Glutamatergic neuron (in vitro differentiated cells): ENCODE measurements around the gene TRMT10B. TPM values are rescaled to one million over a fixed set of nuclear protein-coding genes. Genes with fewer than 3 reads are reported as not detected.
"Not testable (repeated sequence)": the region's sequence is repeated elsewhere in the genome, so short reads cannot be mapped to it uniquely, and the experiment has no call there.

ENCODE experiments used
- DNase-seq: peaks from one replicate; pipeline ENCODE4 v3.0.0; 2022
- H3K27ac Mint-ChIP-seq: one replicate; pipeline ENCODE4 v1.8.0; 2020; ENCODE audit warnings: mild to moderate bottlenecking, mixed read lengths, inconsistent platforms; ENCODE audit not compliant: unreplicated experiment
- H3K27me3 Mint-ChIP-seq: one replicate; pipeline ENCODE4 v1.8.0; 2020; ENCODE audit warnings: mild to moderate bottlenecking, moderate library complexity, mixed read lengths, inconsistent platforms; ENCODE audit not compliant: unreplicated experiment
- H3K36me3 Mint-ChIP-seq: one replicate; pipeline ENCODE4 v1.8.0; 2020; ENCODE audit warnings: mild to moderate bottlenecking, mixed read lengths, inconsistent platforms; ENCODE audit not compliant: unreplicated experiment
- H3K4me1 Mint-ChIP-seq: one replicate; pipeline ENCODE4 v1.8.0; 2020; ENCODE audit warnings: mild to moderate bottlenecking, low read depth, mixed read lengths, inconsistent platforms; ENCODE audit not compliant: unreplicated experiment
- H3K4me3 Mint-ChIP-seq: one replicate; pipeline ENCODE4 v1.8.0; 2020; ENCODE audit warnings: mild to moderate bottlenecking, mixed read lengths, inconsistent platforms; ENCODE audit not compliant: unreplicated experiment
- H3K9me3 Mint-ChIP-seq: one replicate; pipeline ENCODE4 v1.8.0; 2020; ENCODE audit warnings: mild to moderate bottlenecking, moderate library complexity, mixed read lengths, inconsistent platforms; ENCODE audit not compliant: unreplicated experiment
- total RNA-seq: library from RNA; stranded (reverse); fragmentation: NEBNext Ultra II Directional; extraction: Animal tissue kit (Norgen Biotek cat#: 25700); gene quantifications from one replicate; pipeline ENCODE4 v1.2.1, GENCODE V29; 2021; ENCODE audit not compliant: unreplicated experiment
- TF ChIP-seq, protein P1 (sequence below): fragments of 200-600 bp; sonication (generic); IDR thresholded peaks from one replicate; pipeline ENCODE4 v1.5.0; 2021; ENCODE audit not compliant: partially characterized antibody, unreplicated experiment

TRMT10B gene
- total RNA-seq, 1 donor from 2014 or later, result 8.8 TPM

DNA sequence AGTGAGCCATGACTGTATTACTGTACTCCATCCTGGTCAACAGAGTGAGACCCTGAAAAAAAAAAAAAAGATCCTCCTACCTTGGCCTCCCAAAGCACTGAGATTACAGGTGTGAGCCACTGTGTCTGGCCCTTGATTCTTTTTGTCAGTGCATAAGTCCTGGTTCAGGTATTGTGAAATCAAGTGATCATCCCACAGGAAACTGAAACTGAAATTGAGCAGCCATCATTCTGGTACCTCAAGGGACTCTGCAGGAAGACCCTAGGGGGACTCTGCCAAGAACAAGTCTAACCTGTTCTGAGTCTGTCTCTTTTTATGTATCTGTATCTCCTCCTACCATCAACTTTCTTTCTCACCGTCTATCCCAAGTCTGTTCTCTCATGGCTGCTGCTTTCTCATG is 45.1 kb downstream of the TRMT10B start:
- TF ChIP-seq, protein P1, sequence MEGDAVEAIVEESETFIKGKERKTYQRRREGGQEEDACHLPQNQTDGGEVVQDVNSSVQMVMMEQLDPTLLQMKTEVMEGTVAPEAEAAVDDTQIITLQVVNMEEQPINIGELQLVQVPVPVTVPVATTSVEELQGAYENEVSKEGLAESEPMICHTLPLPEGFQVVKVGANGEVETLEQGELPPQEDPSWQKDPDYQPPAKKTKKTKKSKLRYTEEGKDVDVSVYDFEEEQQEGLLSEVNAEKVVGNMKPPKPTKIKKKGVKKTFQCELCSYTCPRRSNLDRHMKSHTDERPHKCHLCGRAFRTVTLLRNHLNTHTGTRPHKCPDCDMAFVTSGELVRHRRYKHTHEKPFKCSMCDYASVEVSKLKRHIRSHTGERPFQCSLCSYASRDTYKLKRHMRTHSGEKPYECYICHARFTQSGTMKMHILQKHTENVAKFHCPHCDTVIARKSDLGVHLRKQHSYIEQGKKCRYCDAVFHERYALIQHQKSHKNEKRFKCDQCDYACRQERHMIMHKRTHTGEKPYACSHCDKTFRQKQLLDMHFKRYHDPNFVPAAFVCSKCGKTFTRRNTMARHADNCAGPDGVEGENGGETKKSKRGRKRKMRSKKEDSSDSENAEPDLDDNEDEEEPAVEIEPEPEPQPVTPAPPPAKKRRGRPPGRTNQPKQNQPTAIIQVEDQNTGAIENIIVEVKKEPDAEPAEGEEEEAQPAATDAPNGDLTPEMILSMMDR, result no peak
- peaks cover 8% of the 10 kb centered on the region for H3K36me3 Mint-ChIP-seq
- no peak overlapping the region for H3K27ac Mint-ChIP-seq
- H3K4me1 Mint-ChIP-seq, result peaks cover 6% of the 10 kb centered on the region
- H3K9me3 Mint-ChIP-seq, result peaks cover 10% of the 10 kb centered on the region
- H3K27me3 Mint-ChIP-seq, result peaks cover 4% of the 10 kb centered on the region
- no peak for DNase-seq
- H3K4me3 Mint-ChIP-seq, result no peak overlapping the region

DNA sequence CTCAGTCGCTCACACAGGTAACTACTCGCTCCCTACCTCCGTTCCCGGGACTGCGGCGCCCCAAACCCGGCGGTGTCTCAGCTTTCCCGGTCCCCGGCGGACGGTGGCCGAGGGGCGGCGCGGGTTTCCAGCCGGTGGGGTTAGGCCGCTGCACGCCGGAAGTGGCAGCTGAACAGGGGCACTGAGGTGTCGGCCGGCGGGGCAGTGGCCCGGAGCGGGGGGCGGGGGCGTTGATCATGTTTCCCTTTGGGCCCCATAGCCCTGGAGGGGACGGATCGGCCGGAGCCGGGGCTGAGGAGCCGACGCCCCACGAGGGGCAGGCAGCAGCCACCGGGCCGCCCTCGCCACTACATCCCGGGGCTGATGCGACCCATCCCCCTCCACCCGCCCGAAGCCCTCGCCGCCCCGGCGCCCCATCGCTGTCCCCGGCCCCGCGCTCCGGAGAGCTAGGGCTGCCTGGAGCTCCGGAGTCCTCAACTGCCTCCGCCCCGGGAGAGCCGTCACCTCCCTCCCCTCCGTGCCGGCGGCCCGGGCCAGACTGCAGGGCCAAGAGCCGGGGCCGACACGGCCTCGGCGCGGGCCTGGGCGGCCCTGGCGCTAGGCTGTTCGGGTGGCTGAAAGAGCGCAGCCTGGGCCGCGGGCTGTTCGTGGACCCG is 47.2 kb downstream of the TRMT10B start, which contains the start of gene DCAF10:
Gene DCAF10, plus strand, starts transcription at position 167 of the 656 bp plus-strand sequence. Its CDS starts 70 bp downstream, at position 237.
- H3K4me3 Mint-ChIP-seq, result peak within 1 kb of the TSS; percentile 97
- peaks cover 10% of the 10 kb centered on the region for H3K4me1 Mint-ChIP-seq
- peaks cover 10% of the 10 kb centered on the region for H3K9me3 Mint-ChIP-seq
- peaks cover 4% of the 10 kb centered on the region for H3K27me3 Mint-ChIP-seq
- H3K27ac Mint-ChIP-seq, result peak within 1 kb of the TSS; percentile 94
- peak; percentile 96 for DNase-seq
- TF ChIP-seq, protein P1, result no peak
- H3K36me3 Mint-ChIP-seq, result peaks cover 8% of the 10 kb centered on the region

DNA sequence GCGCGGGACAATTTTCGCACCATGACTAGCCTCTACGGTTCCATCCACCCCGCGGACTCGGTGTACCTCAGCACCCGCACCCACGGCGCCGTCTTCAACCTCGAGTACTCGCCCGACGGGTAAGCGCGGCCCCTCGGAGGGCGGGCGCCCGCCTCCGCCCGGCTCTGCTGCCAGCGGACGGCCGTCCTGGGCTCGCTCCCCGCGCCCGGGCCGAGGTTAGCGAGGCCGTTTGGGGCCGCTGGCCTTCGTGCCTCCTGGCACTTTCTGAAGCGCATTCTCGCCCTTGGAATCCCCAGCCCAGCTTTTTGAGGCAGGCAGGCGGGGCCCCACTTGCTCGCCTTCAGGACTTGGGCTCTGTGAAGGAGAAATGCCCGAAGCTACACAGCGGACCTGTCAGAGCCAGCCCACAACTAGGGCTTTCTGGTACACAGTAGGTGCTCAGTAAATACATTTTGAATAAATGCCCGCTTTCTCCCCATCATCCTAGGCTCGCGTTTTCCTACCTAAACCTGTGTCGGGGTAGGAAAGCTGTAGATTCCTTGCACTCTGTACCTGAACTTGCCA is 47.8 kb downstream of the TRMT10B start:
- H3K27ac Mint-ChIP-seq, result peak overlapping the region; percentile 80
- peaks cover 8% of the 10 kb centered on the region for H3K36me3 Mint-ChIP-seq
- peak overlapping the region; percentile 93 for H3K4me3 Mint-ChIP-seq
- H3K27me3 Mint-ChIP-seq, result peaks cover 4% of the 10 kb centered on the region
- DNase-seq, result peak; percentile 52
- H3K4me1 Mint-ChIP-seq, result peaks cover 14% of the 10 kb centered on the region
- H3K9me3 Mint-ChIP-seq, result peaks cover 10% of the 10 kb centered on the region
- TF ChIP-seq, protein P1, result no peak

DNA sequence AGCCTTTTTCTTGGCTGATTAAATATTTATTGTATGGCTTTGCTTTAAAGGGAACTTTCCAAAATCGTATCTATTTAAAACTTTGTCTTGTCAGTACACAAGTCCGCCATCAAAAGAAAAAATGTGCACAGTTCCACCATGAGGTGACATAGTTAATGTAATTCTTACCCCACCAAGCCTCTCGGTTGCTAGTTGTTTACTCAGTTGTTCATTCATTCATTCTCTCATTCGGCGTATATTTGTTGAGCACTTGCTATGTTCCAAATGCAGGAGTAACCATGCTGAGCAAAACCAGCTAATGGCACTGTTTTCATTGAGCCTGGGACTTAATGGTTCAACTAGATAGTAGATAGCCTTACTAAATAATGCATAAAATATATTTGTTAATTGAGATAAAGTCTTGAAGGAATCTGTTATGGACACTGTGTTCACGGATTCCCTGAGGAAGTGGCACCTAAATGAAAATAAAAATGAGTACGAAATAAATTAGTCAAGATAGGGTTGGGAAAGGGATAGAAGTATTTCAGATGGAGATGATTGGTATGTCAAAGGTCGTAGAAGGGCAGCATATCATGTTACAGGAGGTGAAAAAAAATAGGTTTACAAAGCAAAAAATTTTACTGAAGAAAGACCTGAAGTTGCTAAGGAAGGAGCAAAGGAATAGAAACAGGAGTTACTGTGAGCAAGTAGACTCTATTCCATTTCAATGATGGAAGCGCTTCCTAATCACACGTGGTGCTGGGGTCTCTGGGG is 48.5 kb downstream of the TRMT10B start:
- Mint-ChIP-seq H3K27me3 (peaks cover 4% of the 10 kb centered on the region), H3K36me3 (peaks cover 8% of the 10 kb centered on the region), H3K4me3 (peak overlapping the region; percentile 93), H3K9me3 (peaks cover 10% of the 10 kb centered on the region), H3K27ac (peak overlapping the region; percentile 80), H3K4me1 (peaks cover 17% of the 10 kb centered on the region)
- DNase-seq, result no peak
- TF ChIP-seq, protein P1, result no peak

DNA sequence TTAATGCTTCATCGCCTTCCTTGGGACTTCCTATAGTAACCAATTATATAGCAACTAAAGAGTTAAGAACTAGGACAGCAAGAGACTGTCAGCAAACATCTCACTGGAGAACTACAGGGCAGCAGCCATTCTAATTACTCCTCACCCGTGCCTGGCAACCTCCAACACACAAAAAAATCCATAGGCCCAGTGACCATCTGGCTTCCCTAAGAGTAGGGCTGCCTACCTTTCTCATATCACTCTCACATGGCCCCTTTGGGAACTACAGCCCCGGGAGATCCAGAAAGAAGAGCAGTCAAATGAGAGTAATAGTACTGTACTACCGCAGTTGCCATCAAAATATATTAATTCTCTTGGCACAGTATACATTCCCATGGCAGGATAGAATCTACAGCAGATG is 52.7 kb downstream of the TRMT10B start:
- peak; percentile 65 for DNase-seq
- H3K4me1 Mint-ChIP-seq, result peaks cover 17% of the 10 kb centered on the region
- peaks cover 2% of the 10 kb centered on the region for H3K27me3 Mint-ChIP-seq
- H3K36me3 Mint-ChIP-seq, result no peaks in the 10 kb centered on the region
- H3K27ac Mint-ChIP-seq, result peak overlapping the region; percentile 84
- peaks cover 4% of the 10 kb centered on the region for H3K9me3 Mint-ChIP-seq
- TF ChIP-seq, protein P1, result no peak
- peak overlapping the region; percentile 40 for H3K4me3 Mint-ChIP-seq

DNA sequence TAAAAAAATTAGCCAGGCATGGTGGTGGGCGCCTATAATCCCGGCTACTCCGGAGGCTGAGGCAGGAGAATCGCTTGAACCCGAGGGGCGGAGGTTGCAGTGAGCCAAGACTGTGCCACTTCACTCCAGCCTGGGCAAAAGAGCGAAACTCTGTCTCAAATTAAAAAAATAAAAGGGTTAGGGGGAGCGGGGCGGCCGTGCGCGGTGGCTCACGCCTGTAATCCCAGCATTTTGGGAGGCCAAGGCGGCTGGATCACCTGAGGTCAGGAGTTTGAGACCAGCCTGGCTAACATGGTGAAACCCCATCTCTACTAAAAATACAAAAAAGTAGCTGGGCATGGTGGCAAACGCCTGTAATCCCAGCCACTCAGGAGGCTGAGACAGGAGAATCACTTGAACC is 56.1 kb downstream of the TRMT10B start:
- H3K36me3 Mint-ChIP-seq, H3K4me3 Mint-ChIP-seq: not testable (repeated sequence)
- peaks cover 12% of the 10 kb centered on the region for H3K4me1 Mint-ChIP-seq

More for the DNA sequence above, 56.1 kb downstream of the TRMT10B start:
- not testable (repeated sequence) for DNase-seq, H3K9me3 Mint-ChIP-seq, H3K27ac Mint-ChIP-seq, H3K27me3 Mint-ChIP-seq
